ENCODE results near the gene CDKN3. TPM values are rescaled to one million over a fixed set of nuclear protein-coding genes. Genes with fewer than 3 reads are reported as not detected.

The CDKN3 gene
- total RNA-seq, 1 experiment from 2014 or later = 62.5 TPM

DNA sequence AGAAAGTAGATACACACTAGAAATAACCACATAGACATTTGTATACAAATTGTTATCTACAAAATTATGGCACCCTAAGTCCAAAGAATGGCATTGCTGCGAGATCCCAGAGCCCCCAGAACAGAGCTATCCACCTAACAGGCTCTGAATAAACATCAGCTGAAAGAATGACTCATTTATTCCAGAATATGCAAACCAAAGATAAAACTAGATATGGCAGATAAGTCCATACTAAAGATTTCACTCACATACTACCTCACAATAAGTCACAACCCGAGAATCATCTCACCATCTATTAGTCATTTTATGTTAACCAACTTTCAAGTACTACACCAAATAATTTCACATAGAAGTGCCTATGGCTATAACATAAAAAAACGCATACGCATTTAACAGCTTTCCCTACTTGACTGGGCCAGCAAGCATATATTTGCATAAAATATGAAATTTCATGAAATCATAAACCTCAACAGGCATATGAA, 38.7 kb downstream of the CDKN3 start:
- POLR2A ChIA-PET = no interaction called here
- TF ChIP-seq SRF (IDR thresholded peaks at IDR 0.05; ENCODE audit: low read depth) = no peak
- TF ChIP-seq, protein P1, sequence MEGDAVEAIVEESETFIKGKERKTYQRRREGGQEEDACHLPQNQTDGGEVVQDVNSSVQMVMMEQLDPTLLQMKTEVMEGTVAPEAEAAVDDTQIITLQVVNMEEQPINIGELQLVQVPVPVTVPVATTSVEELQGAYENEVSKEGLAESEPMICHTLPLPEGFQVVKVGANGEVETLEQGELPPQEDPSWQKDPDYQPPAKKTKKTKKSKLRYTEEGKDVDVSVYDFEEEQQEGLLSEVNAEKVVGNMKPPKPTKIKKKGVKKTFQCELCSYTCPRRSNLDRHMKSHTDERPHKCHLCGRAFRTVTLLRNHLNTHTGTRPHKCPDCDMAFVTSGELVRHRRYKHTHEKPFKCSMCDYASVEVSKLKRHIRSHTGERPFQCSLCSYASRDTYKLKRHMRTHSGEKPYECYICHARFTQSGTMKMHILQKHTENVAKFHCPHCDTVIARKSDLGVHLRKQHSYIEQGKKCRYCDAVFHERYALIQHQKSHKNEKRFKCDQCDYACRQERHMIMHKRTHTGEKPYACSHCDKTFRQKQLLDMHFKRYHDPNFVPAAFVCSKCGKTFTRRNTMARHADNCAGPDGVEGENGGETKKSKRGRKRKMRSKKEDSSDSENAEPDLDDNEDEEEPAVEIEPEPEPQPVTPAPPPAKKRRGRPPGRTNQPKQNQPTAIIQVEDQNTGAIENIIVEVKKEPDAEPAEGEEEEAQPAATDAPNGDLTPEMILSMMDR (IDR thresholded peaks at IDR 0.05 in 2 of 3, conservative IDR thresholded peaks at IDR 0.05 in 1 of 3; ENCODE audit: borderline replicate concordance in 1 of 3, insufficient read depth in 1 of 3, low read depth in 2 of 3, low read length in 2 of 3) = no peak
- TF ChIP-seq, protein P2, sequence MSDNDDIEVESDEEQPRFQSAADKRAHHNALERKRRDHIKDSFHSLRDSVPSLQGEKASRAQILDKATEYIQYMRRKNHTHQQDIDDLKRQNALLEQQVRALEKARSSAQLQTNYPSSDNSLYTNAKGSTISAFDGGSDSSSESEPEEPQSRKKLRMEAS (IDR thresholded peaks at IDR 0.05) = no peak
- TF ChIP-seq, protein P3, sequence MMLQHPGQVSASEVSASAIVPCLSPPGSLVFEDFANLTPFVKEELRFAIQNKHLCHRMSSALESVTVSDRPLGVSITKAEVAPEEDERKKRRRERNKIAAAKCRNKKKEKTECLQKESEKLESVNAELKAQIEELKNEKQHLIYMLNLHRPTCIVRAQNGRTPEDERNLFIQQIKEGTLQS (IDR thresholded peaks at IDR 0.05) = no peak
- TF ChIP-seq CBX3 (IDR thresholded peaks at IDR 0.05; ENCODE audit: low read depth) = no peak
- TF ChIP-seq EZH2phosphoT487 (IDR thresholded peaks at IDR 0.05; ENCODE audit: borderline replicate concordance) = no peak
- TF ChIP-seq SP1 (IDR thresholded peaks at IDR 0.05; ENCODE audit: low read depth) = no peak
- TF ChIP-seq SIN3A (IDR thresholded peaks at IDR 0.05; ENCODE audit: low read depth) = no peak
- TF ChIP-seq ZFX (IDR thresholded peaks at IDR 0.05) = no peak
- no peak for TF ChIP-seq ELF1 (IDR thresholded peaks at IDR 0.05; ENCODE audit: borderline replicate concordance, low read depth)
- TF ChIP-seq EGR1 (IDR thresholded peaks at IDR 0.05; ENCODE audit: low read depth) = no peak
- TF ChIP-seq RAD21 (IDR thresholded peaks at IDR 0.05; ENCODE audit: low read depth) = no peak
- no peak for TF ChIP-seq EZH2 (IDR thresholded peaks at IDR 0.05)
- TF ChIP-seq, protein P4, sequence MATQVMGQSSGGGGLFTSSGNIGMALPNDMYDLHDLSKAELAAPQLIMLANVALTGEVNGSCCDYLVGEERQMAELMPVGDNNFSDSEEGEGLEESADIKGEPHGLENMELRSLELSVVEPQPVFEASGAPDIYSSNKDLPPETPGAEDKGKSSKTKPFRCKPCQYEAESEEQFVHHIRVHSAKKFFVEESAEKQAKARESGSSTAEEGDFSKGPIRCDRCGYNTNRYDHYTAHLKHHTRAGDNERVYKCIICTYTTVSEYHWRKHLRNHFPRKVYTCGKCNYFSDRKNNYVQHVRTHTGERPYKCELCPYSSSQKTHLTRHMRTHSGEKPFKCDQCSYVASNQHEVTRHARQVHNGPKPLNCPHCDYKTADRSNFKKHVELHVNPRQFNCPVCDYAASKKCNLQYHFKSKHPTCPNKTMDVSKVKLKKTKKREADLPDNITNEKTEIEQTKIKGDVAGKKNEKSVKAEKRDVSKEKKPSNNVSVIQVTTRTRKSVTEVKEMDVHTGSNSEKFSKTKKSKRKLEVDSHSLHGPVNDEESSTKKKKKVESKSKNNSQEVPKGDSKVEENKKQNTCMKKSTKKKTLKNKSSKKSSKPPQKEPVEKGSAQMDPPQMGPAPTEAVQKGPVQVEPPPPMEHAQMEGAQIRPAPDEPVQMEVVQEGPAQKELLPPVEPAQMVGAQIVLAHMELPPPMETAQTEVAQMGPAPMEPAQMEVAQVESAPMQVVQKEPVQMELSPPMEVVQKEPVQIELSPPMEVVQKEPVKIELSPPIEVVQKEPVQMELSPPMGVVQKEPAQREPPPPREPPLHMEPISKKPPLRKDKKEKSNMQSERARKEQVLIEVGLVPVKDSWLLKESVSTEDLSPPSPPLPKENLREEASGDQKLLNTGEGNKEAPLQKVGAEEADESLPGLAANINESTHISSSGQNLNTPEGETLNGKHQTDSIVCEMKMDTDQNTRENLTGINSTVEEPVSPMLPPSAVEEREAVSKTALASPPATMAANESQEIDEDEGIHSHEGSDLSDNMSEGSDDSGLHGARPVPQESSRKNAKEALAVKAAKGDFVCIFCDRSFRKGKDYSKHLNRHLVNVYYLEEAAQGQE (IDR thresholded peaks at IDR 0.05; ENCODE audit: low read depth) = no peak
- TF ChIP-seq, protein P5, sequence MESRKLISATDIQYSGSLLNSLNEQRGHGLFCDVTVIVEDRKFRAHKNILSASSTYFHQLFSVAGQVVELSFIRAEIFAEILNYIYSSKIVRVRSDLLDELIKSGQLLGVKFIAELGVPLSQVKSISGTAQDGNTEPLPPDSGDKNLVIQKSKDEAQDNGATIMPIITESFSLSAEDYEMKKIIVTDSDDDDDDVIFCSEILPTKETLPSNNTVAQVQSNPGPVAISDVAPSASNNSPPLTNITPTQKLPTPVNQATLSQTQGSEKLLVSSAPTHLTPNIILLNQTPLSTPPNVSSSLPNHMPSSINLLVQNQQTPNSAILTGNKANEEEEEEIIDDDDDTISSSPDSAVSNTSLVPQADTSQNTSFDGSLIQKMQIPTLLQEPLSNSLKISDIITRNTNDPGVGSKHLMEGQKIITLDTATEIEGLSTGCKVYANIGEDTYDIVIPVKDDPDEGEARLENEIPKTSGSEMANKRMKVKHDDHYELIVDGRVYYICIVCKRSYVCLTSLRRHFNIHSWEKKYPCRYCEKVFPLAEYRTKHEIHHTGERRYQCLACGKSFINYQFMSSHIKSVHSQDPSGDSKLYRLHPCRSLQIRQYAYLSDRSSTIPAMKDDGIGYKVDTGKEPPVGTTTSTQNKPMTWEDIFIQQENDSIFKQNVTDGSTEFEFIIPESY (IDR thresholded peaks at IDR 0.05; ENCODE audit: extremely low read depth, insufficient replicate concordance, low read length) = no peak
- no peak for TF ChIP-seq POLR2A (IDR thresholded peaks at IDR 0.05; ENCODE audit: borderline replicate concordance, extremely low read depth, insufficient read depth, insufficient read length)
- no peak for TF ChIP-seq CEBPB (IDR thresholded peaks at IDR 0.05; ENCODE audit: low read depth)
- no peak overlapping the region for H3K4me3 ChIP-seq (replicated peaks in 1 of 2; ENCODE audit: low read depth in 1 of 2, low read length in 2 of 2)

More for the DNA sequence above, 38.7 kb downstream of the CDKN3 start:
- ChIA-PET CTCF (interaction anchor here (0.7 kb wide), 1 partner anchor 8 kb away, joined by 3 read pairs; no protein-coding TSS in a partner anchor), RAD21 (ENCODE audit: low non-redundant PET in 1 of 2, low total read pairs in 2 of 2, uncharacterized antibody in 2 of 2, unreplicated experiment in 2 of 2) (no interaction called here)
- Histone ChIP-seq H3K4me1 (ENCODE audit: control insufficient read depth in 1 of 2, insufficient read depth in 2 of 2, low read length in 2 of 2) (peaks cover 5 to 21% of the 10 kb centered on the region in 2 experiments; a peak in 3 of 4 replicates), H3K9me2 (ENCODE audit: insufficient read depth) (no peaks in the 10 kb centered on the region), H3K9me3 (ENCODE audit: control insufficient read depth in 1 of 2, insufficient read depth in 1 of 2, low read depth in 1 of 2, low read length in 2 of 2) (no peaks in the 10 kb centered on the region), H3K27ac (ENCODE audit: low read depth, low read length) (no peak overlapping the region), H4K20me1 (ENCODE audit: insufficient read depth) (peaks cover 16% of the 10 kb centered on the region; the same call in 1 of the 2 replicates), H3K79me2 (ENCODE audit: insufficient read depth, low read length) (peaks cover 100% of the 10 kb centered on the region), H3K4me2 (ENCODE audit: low read length) (no peak overlapping the region), H2AFZ (ENCODE audit: low read depth, low read length, poor library complexity, severe bottlenecking) (no peak overlapping the region), H3K9ac (ENCODE audit: low read length) (no peak overlapping the region), H3K27me3 (ENCODE audit: insufficient read depth, low read length) (no peaks in the 10 kb centered on the region), H3K36me3 (ENCODE audit: control insufficient read depth in 1 of 2, insufficient read depth in 2 of 2, low read length in 2 of 2) (peaks cover 4% of the 10 kb centered on the region in 2 experiments; a peak in 2 of 4 replicates)
- DNase-seq (ENCODE audit: low read depth, low spot score) (no peak), ATAC-seq (no peak)
- no TSS peak for BruUV-seq (replicated peaks)
- intact Hi-C loops (cut with micrococcal nuclease) = no loop called here
